GM18520 (cell line): ENCODE results near the gene LYPD6B.
"Not testable (repeated sequence)": the region's sequence is repeated elsewhere in the genome, so short reads cannot be mapped to it uniquely, and the experiment has no call there.

Source experiments
- ATAC-seq: cut with Tn5 transposase; IDR thresholded peaks from one replicate; pipeline ENCODE4 v1.9.1; 2021; ENCODE audit not compliant: unreplicated experiment

LYPD6B gene

GRCh38 chr2:149256877-149257276, 218.4 kb downstream of the LYPD6B start:
- not testable (repeated sequence) for ATAC-seq

DNA sequence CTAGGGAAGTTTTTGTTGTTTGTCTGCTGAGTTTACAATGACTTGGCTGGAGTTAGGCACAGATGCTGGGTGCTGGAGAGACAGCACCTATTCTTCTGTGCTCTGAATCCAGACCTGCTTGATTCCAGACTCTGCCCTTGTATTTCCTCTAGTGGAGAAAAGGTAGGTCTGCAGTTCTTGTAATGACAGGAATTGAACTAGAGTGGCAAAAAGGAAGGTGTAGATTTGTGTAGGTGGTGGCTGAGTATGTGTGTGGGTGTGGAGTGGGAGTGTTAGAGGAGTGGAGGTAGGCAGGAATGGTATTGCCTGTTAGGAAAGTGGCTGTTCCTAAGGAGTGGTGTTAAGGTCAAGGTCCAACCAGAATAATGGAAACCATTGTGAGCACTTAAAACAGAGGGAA, 220.0 kb downstream of the LYPD6B start:
- ATAC-seq: no peak

- no peak for ATAC-seq
Measured at GRCh38 chr2:149259136-149259535, 220.6 kb downstream of the LYPD6B start.

GRCh38 chr2:149261692-149262091, 223.2 kb downstream of the LYPD6B start:
- ATAC-seq: no peak
